Kidney (tissue), 14 donors: Measurements from ENCODE around the gene AK1. TPM values are rescaled to one million over a fixed set of nuclear protein-coding genes. Genes with fewer than 3 reads are reported as not detected.

ENCODE experiments used
- DNase-seq, 5 donors: peaks; one replicate each; pipeline ENCODE4 v3.0.0-alpha.2; 2013 to 2020
- FAIRE-seq: peaks from 2 replicates; lab custom pipeline; 2012; peaks lifted over from hg19 to GRCh38; lab: Jason Lieb, UNC
- H3K27ac ChIP-seq, 2 donors: one replicate each; pipeline ENCODE4 v1.7.0; 2013; ENCODE audit warnings: low read depth in 2 of 2, low read length in 2 of 2, inconsistent platforms in 1 of 2
- H3K27me3 ChIP-seq: one replicate; pipeline ENCODE4 v1.7.1; 2013; ENCODE audit warnings: low read length, inconsistent platforms; ENCODE audit not compliant: control insufficient read depth, insufficient read depth
- H3K36me3 ChIP-seq, 3 donors: one replicate each; pipeline versions ENCODE4 v1.7.0 to v1.7.1; 2013; ENCODE audit warnings: low read length in 3 of 3, control low read depth in 1 of 3, inconsistent platforms in 1 of 3; ENCODE audit not compliant: insufficient read depth in 3 of 3, control insufficient read depth in 2 of 3
- H3K4me1 ChIP-seq, 3 donors: one replicate each; pipeline versions ENCODE4 v1.7.0 to v1.7.1; 2013; ENCODE audit warnings: low read length in 3 of 3, inconsistent platforms in 1 of 3, low read depth in 1 of 3; ENCODE audit not compliant: control insufficient read depth in 2 of 3, insufficient read depth in 2 of 3
- H3K4me3 ChIP-seq, 3 donors: one replicate each; pipeline versions ENCODE4 v1.7.0 to v1.8.1; 2013; ENCODE audit warnings: low read length in 3 of 3, control low read depth in 1 of 3, inconsistent platforms in 1 of 3
- H3K9ac ChIP-seq, 3 donors: one replicate each; pipeline versions ENCODE4 v1.7.0 to v1.7.1; 2013; ENCODE audit warnings: low read length in 3 of 3, control low read depth in 1 of 3, inconsistent platforms in 1 of 3
- H3K9me3 ChIP-seq, 3 donors: one replicate each; pipeline versions ENCODE4 v1.7.0 to v1.7.1; 2013; ENCODE audit warnings: low read length in 3 of 3, control low read depth in 1 of 3, inconsistent platforms in 1 of 3; ENCODE audit not compliant: control insufficient read depth in 2 of 3, insufficient read depth in 1 of 3
- intact Hi-C: fragments of 100-400 bp; cut with DNase I; formaldehyde crosslinking; loops from one replicate; pipeline ENCODE4 v1.11.1; 2022
- polyA plus RNA-seq: library from polyadenylated mRNA; stranded (reverse); fragments of 350-450 nt; fragmentation: Illumina TruSeq; extraction: RNeasy Lipid Tissue Mini Kit (QIAGEN cat#74804); gene quantifications from one replicate; pipeline ENCODE4 v1.2.3, GENCODE V29; 2014; ENCODE audit warnings: low read depth, low replicate concordance; ENCODE audit not compliant: insufficient read depth
- total RNA-seq: library from RNA; stranded (reverse); fragmentation: NEBNext Ultra II Directional; extraction: Animal tissue kit (Norgen Biotek cat#: 25700); gene quantifications from one replicate; pipeline ENCODE4 v1.2.1, GENCODE V29; 2021
- TF ChIP-seq, protein P1 (sequence below): IDR thresholded peaks from 3 replicates; pipeline ENCODE4 v1.5.1; 2012; ENCODE audit warnings: mild to moderate bottlenecking, moderate library complexity, borderline replicate concordance; ENCODE audit not compliant: insufficient read depth; ENCODE audit errors: extremely low read depth
- donor health status: control.
- donor health status: control.
- donor health status: control.
- donor health status: control.
- donor health status: control.
- donor health status: DM: yes; HTN: yes; CAD: no.
- donor health status: Normal renal cell carcinoma (clear cell type).

Gene AK1
- total and polyA plus RNA-seq, 2 donors from 2014 or later: 77.9 to 185 TPM

DNA sequence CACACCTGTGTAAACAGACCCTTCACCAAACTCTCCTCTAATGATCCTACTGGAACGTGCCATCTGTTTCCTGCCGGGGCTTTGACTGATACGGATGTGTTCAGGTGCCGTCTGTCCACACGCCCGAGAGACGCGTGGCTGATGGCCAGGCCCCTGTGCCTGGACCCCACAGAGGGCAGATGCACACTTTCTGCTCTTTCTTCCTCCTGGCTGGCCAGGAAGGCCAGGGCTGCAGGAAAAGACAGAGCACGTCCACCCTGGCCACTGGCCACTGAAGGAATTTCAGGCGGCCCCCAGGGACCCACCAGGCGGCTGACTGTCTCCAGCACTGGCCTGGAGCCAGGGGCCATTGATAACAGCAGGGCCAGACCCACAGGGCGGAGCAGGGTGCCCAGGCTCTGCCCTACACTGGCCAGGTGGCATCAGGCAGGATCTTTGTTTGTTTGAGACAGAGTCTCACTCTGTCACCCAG, 19.4 kb downstream of the AK1 start:
- FAIRE-seq (no peak), DNase-seq (peak in 2 of 5 donors; percentile 45 to 88)
- Histone ChIP-seq H3K4me1 (peaks cover 0 to 51% (median 0%) of the 10 kb centered on the region in 3 donors), H3K9ac (no peak overlapping the region), H3K9me3 (no peaks in the 10 kb centered on the region), H3K27ac (peak overlapping the region; percentile 67 to 69), H3K4me3 (no peak overlapping the region), H3K36me3 (no peaks in the 10 kb centered on the region), H3K27me3 (no peaks in the 10 kb centered on the region)
- TF ChIP-seq, protein P1, sequence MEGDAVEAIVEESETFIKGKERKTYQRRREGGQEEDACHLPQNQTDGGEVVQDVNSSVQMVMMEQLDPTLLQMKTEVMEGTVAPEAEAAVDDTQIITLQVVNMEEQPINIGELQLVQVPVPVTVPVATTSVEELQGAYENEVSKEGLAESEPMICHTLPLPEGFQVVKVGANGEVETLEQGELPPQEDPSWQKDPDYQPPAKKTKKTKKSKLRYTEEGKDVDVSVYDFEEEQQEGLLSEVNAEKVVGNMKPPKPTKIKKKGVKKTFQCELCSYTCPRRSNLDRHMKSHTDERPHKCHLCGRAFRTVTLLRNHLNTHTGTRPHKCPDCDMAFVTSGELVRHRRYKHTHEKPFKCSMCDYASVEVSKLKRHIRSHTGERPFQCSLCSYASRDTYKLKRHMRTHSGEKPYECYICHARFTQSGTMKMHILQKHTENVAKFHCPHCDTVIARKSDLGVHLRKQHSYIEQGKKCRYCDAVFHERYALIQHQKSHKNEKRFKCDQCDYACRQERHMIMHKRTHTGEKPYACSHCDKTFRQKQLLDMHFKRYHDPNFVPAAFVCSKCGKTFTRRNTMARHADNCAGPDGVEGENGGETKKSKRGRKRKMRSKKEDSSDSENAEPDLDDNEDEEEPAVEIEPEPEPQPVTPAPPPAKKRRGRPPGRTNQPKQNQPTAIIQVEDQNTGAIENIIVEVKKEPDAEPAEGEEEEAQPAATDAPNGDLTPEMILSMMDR: no peak
- intact Hi-C loops: no loop called here

DNA sequence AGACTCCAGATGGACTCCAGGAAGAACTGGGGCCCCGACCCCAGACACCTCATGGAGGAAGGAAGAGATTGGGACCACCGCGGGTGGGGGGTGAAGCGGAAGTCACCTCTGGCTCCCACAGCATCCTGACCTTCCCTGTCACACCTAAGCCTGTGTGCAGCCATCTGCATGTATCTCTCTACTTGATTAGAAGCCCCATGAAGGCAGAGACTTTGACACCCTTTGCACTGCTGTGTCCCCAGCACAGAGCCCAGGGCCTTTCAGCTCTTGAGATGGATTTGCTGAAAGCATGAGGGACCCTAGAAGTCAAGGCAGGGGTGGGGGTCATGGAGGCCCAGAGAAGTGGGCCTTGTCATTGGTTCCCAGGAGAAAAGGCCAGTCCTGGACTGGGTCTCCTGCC, 20.2 kb downstream of the AK1 start:
- Histone ChIP-seq H3K27ac (peak overlapping the region; percentile 33 to 69), H3K36me3 (no peaks in the 10 kb centered on the region), H3K27me3 (no peaks in the 10 kb centered on the region), H3K4me1 (peaks cover 0 to 47% (median 0%) of the 10 kb centered on the region in 3 donors), H3K9me3 (no peaks in the 10 kb centered on the region), H3K9ac (no peak overlapping the region), H3K4me3 (no peak overlapping the region)
- no peak for DNase-seq
- intact Hi-C loops: no loop called here
- TF ChIP-seq, protein P1: no peak
- FAIRE-seq: no peak

DNA sequence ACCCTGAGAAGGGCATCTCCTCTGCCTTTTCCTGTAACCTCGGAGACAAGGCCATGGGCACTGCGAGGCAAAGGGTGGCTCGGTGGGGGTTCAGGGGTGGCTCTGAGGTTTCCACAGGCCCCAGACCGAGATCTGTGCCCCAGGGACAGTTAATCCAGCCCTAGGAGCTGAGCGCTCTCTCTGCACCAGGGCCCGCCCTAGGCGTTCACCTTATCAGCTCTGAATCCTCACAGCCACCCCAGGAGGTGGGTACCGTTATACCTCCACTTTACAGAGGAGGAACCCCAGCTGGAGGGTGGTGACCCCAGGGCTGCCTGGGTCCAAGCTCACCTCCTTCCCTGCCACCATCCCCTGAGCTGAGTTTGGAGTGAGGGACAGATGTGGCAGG, 20.8 kb downstream of the AK1 start:
- FAIRE-seq: no peak
- H3K36me3 ChIP-seq: peaks cover 0 to 5% (median 0%) of the 10 kb centered on the region in 3 donors
- H3K9ac ChIP-seq: no peak overlapping the region
- DNase-seq: no peak
- TF ChIP-seq, protein P1: no peak
- H3K9me3 ChIP-seq: no peaks in the 10 kb centered on the region
- H3K27ac ChIP-seq: peak overlapping the region; percentile 33 to 63
- no peak overlapping the region for H3K4me3 ChIP-seq
- intact Hi-C loops: no loop called here
- H3K27me3 ChIP-seq: no peaks in the 10 kb centered on the region
- peaks cover 0 to 43% (median 0%) of the 10 kb centered on the region in 3 donors for H3K4me1 ChIP-seq
